Adipose tissue (tissue), 3 donors: Measurements from ENCODE around the gene ABLIM3. TPM values are rescaled to one million over a fixed set of nuclear protein-coding genes. Genes with fewer than 3 reads are reported as not detected.
"Not testable (repeated sequence)": the region's sequence is repeated elsewhere in the genome, so short reads cannot be mapped to it uniquely, and the experiment has no call there.

ENCODE experiments used
- H3K27ac ChIP-seq: one replicate; pipeline ENCODE4 v1.5.1; 2013; ENCODE audit warnings: low read depth, low read length
- WGBS, 3 donors: extraction: QIAGEN DNeasy Blood & Tissue Kit; methylation state at CpG; one replicate each; pipeline ENCODE4 v1.1.7; 2013; 5-methylcytosine and 5-hydroxymethylcytosine counted together
- polyA plus RNA-seq, 3 donors: library from polyadenylated mRNA; stranded (reverse); fragments of 200-250 nt; gene quantifications; one replicate each; pipeline ENCODE4 v1.2.3, GENCODE V29; 2013
- donor health status: healthy with polysubstance abuse.
- donor health status: Bipolar disorder and iron deficiency.
- donor health status: healthy.

The ABLIM3 gene
- polyA plus RNA-seq, 3 donors = 5.4 to 148 (median 37.5) TPM

GRCh38 chr5:149175346-149176105 is 34.2 kb downstream of the ABLIM3 start:
- H3K27ac ChIP-seq = no peak overlapping the region
- 58 to 61% (median 58%) methylated on average over 12 of the region's 12 CpGs for WGBS, 3 donors

GRCh38 chr5:149177339-149177843 is 36.1 kb downstream of the ABLIM3 start:
- no peak overlapping the region for H3K27ac ChIP-seq

GRCh38 chr5:149177911-149178565 is 36.7 kb downstream of the ABLIM3 start:
- WGBS, 3 donors = 63 to 74% (median 73%) methylated on average over 8 of the region's 8 CpGs
- no peak overlapping the region for H3K27ac ChIP-seq

- H3K27ac ChIP-seq = no peak overlapping the region
- WGBS, 3 donors = 59 to 90% (median 87%) methylated on average over 2 of the region's 2 CpGs
These were observed 40.4 kb downstream of the ABLIM3 start for GRCh38 chr5:149181732-149182131.

- 81 to 85% (median 82%) methylated on average over 1 of the region's 1 CpG for WGBS, 3 donors
- no peak overlapping the region for H3K27ac ChIP-seq
These were observed 40.9 kb downstream of the ABLIM3 start for GRCh38 chr5:149182241-149182640.

GRCh38 chr5:149185067-149185466 is 43.8 kb downstream of the ABLIM3 start:
- H3K27ac ChIP-seq = no peak overlapping the region
- WGBS, 3 donors = 81 to 89% (median 87%) methylated on average over 3 of the region's 3 CpGs

GRCh38 chr5:149186506-149186905 is 45.2 kb downstream of the ABLIM3 start:
- 59 to 94% (median 84%) methylated on average over 2 of the region's 2 CpGs for WGBS, 3 donors
- H3K27ac ChIP-seq = no peak overlapping the region

GRCh38 chr5:149187617-149188016 is 46.3 kb downstream of the ABLIM3 start:
- H3K27ac ChIP-seq = not testable (repeated sequence)
- WGBS, 3 donors = 85 to 89% (median 86%) methylated on average over 10 of the region's 10 CpGs

- 97 to 98% (median 98%) methylated on average over 3 of the region's 3 CpGs for WGBS, 3 donors
- H3K27ac ChIP-seq = no peak overlapping the region
These were observed 47.1 kb downstream of the ABLIM3 start for GRCh38 chr5:149188383-149188782.

GRCh38 chr5:149195337-149195887 is 54.1 kb downstream of the ABLIM3 start:
- no peak overlapping the region for H3K27ac ChIP-seq
- WGBS, 3 donors = 62 to 72% (median 63%) methylated on average over 9 of the region's 9 CpGs

GRCh38 chr5:149195962-149196361 is 54.7 kb downstream of the ABLIM3 start:
- WGBS, 3 donors = 81 to 93% (median 83%) methylated on average over 1 of the region's 1 CpG
- H3K27ac ChIP-seq = no peak overlapping the region

- H3K27ac ChIP-seq = no peak overlapping the region
- WGBS, 3 donors = 89 to 92% (median 92%) methylated on average over 9 of the region's 9 CpGs
These were observed 56.9 kb downstream of the ABLIM3 start for GRCh38 chr5:149198148-149198547.

- WGBS, 3 donors = 60 to 65% (median 64%) methylated on average over 5 to 6 of the region's 6 CpGs
- H3K27ac ChIP-seq = no peak overlapping the region
These were observed 59.1 kb downstream of the ABLIM3 start for GRCh38 chr5:149200355-149200754.

GRCh38 chr5:149201121-149201637 is 59.9 kb downstream of the ABLIM3 start:
- H3K27ac ChIP-seq = no peak overlapping the region
- WGBS, 3 donors = 60 to 84% (median 77%) methylated on average over 6 of the region's 6 CpGs

- WGBS, 3 donors = 90 to 100% (median 100%) methylated on average over 1 of the region's 1 CpG
- no peak overlapping the region for H3K27ac ChIP-seq
These were observed 61.7 kb downstream of the ABLIM3 start for GRCh38 chr5:149202910-149203451.

GRCh38 chr5:149203921-149204441 is 62.7 kb downstream of the ABLIM3 start:
- 70 to 85% (median 72%) methylated on average over 4 of the region's 4 CpGs for WGBS, 3 donors
- no peak overlapping the region for H3K27ac ChIP-seq

- WGBS, 3 donors = 53 to 75% (median 56%) methylated on average over 10 of the region's 10 CpGs
- no peak overlapping the region for H3K27ac ChIP-seq
These were observed 64.6 kb downstream of the ABLIM3 start for GRCh38 chr5:149205625-149206523.
